Mesothelial cell of epicardium (in vitro differentiated cells): ENCODE measurements around the gene PAPSS2. TPM values are rescaled to one million over a fixed set of nuclear protein-coding genes. Genes with fewer than 3 reads are reported as not detected.
"Not testable (repeated sequence)": the region's sequence is repeated elsewhere in the genome, so short reads cannot be mapped to it uniquely, and the experiment has no call there.

Source experiments
- DNase-seq, 2 experiments: peaks; one replicate each; pipeline ENCODE4 v3.0.0; 2021; ENCODE audit warnings: low spot score in 2 of 2; ENCODE audit not compliant: unreplicated experiment in 2 of 2
- H3K27ac Mint-ChIP-seq: 2 replicates; pipeline ENCODE4 v1.8.0; 2021; ENCODE audit warnings: mixed read lengths
- H3K27me3 Mint-ChIP-seq: 2 replicates; pipeline ENCODE4 v1.8.0; 2021; ENCODE audit warnings: low read depth, mixed read lengths
- H3K36me3 Mint-ChIP-seq: 2 replicates; pipeline ENCODE4 v1.8.0; 2021; ENCODE audit warnings: mixed read lengths
- H3K4me1 Mint-ChIP-seq: 2 replicates; pipeline ENCODE4 v1.8.0; 2021; ENCODE audit warnings: mixed read lengths
- H3K4me3 Mint-ChIP-seq: 2 replicates; pipeline ENCODE4 v1.8.0; 2021; ENCODE audit warnings: mild to moderate bottlenecking, moderate library complexity, mixed read lengths
- H3K9me3 Mint-ChIP-seq: 2 replicates; pipeline ENCODE4 v1.8.0; 2021; ENCODE audit warnings: mixed read lengths
- CTCF ChIP-seq: fragments of 200-600 bp; sonication (generic); IDR thresholded peaks from one replicate; pipeline ENCODE4 v1.5.0; 2021; ENCODE audit warnings: antibody characterized with exemption; ENCODE audit not compliant: unreplicated experiment
- total RNA-seq: library from RNA; stranded (reverse); gene quantifications from 3 replicates; pipeline ENCODE4 v1.2.1, GENCODE V29; 2021

Gene PAPSS2
- total RNA-seq, 1 donor from 2014 or later, result 13.7 TPM

- Mint-ChIP-seq H3K36me3 (peaks cover 2% of the 10 kb centered on the region), H3K27me3 (no peaks in the 10 kb centered on the region), H3K27ac (no peak overlapping the region), H3K9me3 (peaks cover 26% of the 10 kb centered on the region), H3K4me3 (no peak overlapping the region), H3K4me1 (no peaks in the 10 kb centered on the region)
- no peak for TF ChIP-seq CTCF
- DNase-seq, result no peak
These were observed 23.3 kb upstream of the PAPSS2 start for GRCh38 chr10:87636313-87636915.

GRCh38 chr10:87639493-87639892, 20.2 kb upstream of the PAPSS2 start:
- Mint-ChIP-seq H3K4me3 (no peak overlapping the region), H3K9me3 (peaks cover 9% of the 10 kb centered on the region), H3K4me1 (no peaks in the 10 kb centered on the region), H3K36me3 (no peaks in the 10 kb centered on the region), H3K27me3 (no peaks in the 10 kb centered on the region), H3K27ac (no peak overlapping the region)
- no peak for TF ChIP-seq CTCF
- no peak for DNase-seq

GRCh38 chr10:87640043-87640442, 19.6 kb upstream of the PAPSS2 start:
- Mint-ChIP-seq H3K27ac (no peak overlapping the region), H3K4me3 (no peak overlapping the region), H3K36me3 (no peaks in the 10 kb centered on the region), H3K4me1 (no peaks in the 10 kb centered on the region), H3K9me3 (peaks cover 6% of the 10 kb centered on the region), H3K27me3 (no peaks in the 10 kb centered on the region)
- no peak for TF ChIP-seq CTCF
- DNase-seq, result no peak

DNA sequence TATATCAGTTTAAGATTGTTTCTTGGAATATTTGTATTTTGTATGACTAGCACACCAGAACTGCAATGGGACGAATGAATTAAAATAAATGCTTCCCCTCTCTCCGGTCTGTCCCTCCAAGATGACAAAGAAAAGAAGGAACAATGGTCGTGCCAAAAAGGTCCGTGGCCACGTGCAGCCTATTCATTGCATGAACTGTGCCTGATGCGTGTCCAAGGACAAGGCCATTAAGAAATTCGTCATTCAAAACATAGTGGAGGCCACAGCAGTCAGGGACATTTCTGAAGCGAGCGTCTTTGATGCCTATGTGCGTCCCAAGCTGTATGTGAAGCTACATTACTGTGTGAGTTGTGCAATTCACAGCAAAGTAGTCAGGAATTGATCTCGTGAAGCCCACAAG, 17.2 kb upstream of the PAPSS2 start:
- H3K9me3 Mint-ChIP-seq, result peaks cover 6% of the 10 kb centered on the region
- H3K27ac Mint-ChIP-seq, result no peak overlapping the region
- no peak for DNase-seq
- H3K4me3 Mint-ChIP-seq, result no peak overlapping the region
- TF ChIP-seq CTCF, result no peak
- H3K4me1 Mint-ChIP-seq, result no peaks in the 10 kb centered on the region
- H3K36me3 Mint-ChIP-seq, result no peaks in the 10 kb centered on the region
- H3K27me3 Mint-ChIP-seq, result no peaks in the 10 kb centered on the region

DNA sequence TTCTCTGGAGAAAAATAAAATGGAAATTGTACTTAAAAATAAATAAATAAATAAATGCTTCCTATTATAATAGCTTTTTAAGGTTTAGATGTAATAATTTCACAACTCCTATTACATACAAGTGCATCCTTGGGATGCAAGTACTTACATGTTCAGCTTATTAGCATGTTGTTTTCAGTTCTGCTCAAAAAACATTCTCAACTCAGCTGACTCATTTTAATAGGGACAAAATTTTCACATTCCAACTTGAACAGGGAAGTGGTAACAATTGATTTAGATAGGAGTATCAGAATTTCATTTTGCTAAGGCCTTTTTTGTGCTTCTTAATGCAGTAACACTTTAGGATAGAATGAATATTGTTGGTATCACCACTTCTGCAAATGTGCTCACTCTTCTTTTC, 16.7 kb upstream of the PAPSS2 start:
- no peaks in the 10 kb centered on the region for H3K27me3 Mint-ChIP-seq
- H3K4me1 Mint-ChIP-seq, result peaks cover under 1% of the 10 kb centered on the region
- H3K4me3 Mint-ChIP-seq, result no peak overlapping the region
- no peaks in the 10 kb centered on the region for H3K36me3 Mint-ChIP-seq
- no peak for DNase-seq
- H3K9me3 Mint-ChIP-seq, result peaks cover 6% of the 10 kb centered on the region
- no peak overlapping the region for H3K27ac Mint-ChIP-seq
- no peak for TF ChIP-seq CTCF

GRCh38 chr10:87643920-87644319, 15.8 kb upstream of the PAPSS2 start:
- H3K36me3 Mint-ChIP-seq, result no peaks in the 10 kb centered on the region
- H3K27ac Mint-ChIP-seq, result no peak overlapping the region
- H3K4me1 Mint-ChIP-seq, result peaks cover 4% of the 10 kb centered on the region
- H3K27me3 Mint-ChIP-seq, result no peaks in the 10 kb centered on the region
- no peak for DNase-seq
- peaks cover 6% of the 10 kb centered on the region for H3K9me3 Mint-ChIP-seq
- no peak overlapping the region for H3K4me3 Mint-ChIP-seq
- TF ChIP-seq CTCF, result no peak

GRCh38 chr10:87644500-87644899, 15.2 kb upstream of the PAPSS2 start:
- H3K27ac Mint-ChIP-seq, H3K4me1 Mint-ChIP-seq, DNase-seq, H3K4me3 Mint-ChIP-seq, H3K9me3 Mint-ChIP-seq, H3K36me3 Mint-ChIP-seq, H3K27me3 Mint-ChIP-seq: not testable (repeated sequence)
